ENCODE results near the gene ABCA4.

GRCh38 chr1:93963585-93963984, 157.4 kb downstream of the ABCA4 start:
- TF ChIP-seq CTCF (IDR thresholded peaks at IDR 0.05) (no peak), AFF4 (CRISPR knock-in tag; IDR thresholded peaks at IDR 0.05; ENCODE audit: borderline replicate concordance) (no peak), ZNF263 (CRISPR knock-in tag; IDR thresholded peaks at IDR 0.05; ENCODE audit: low read depth) (no peak), HMGXB4 (CRISPR knock-in tag; IDR thresholded peaks at IDR 0.05) (no peak), ZNF396 (CRISPR knock-in tag; IDR thresholded peaks at IDR 0.05; ENCODE audit: borderline replicate concordance) (no peak), FOXK1 (CRISPR knock-in tag; IDR thresholded peaks at IDR 0.05) (no peak)

All from WTC11 (cell line).